Adipocyte (in vitro differentiated cells): ENCODE data around the gene MOG.
A peak's percentile ranks its signal among the peaks of the same experiment; 100 is the strongest.
"Not testable (repeated sequence)": the region's sequence is repeated elsewhere in the genome, so short reads cannot be mapped to it uniquely, and the experiment has no call there.

Experiments
- DNase-seq: peaks from one replicate; pipeline ENCODE4 v3.0.0-alpha.2; 2015; ENCODE audit warnings: low read depth
- H3K27me3 ChIP-seq: replicated peaks from 2 replicates; pipeline ENCODE4 v1.7.0; 2013; ENCODE audit warnings: mild to moderate bottlenecking, low read length, moderate library complexity; ENCODE audit not compliant: control insufficient read depth, insufficient read depth
- H3K36me3 ChIP-seq: 2 replicates; pipeline ENCODE4 v1.7.0; 2013; ENCODE audit warnings: low read length, mild to moderate bottlenecking, moderate library complexity; ENCODE audit not compliant: control insufficient read depth, insufficient read depth, severe bottlenecking
- H3K4me1 ChIP-seq: 2 replicates; pipeline ENCODE4 v1.7.0; 2013; ENCODE audit warnings: mild to moderate bottlenecking, low read length, moderate library complexity; ENCODE audit not compliant: control insufficient read depth, insufficient read depth
- H3K4me3 ChIP-seq: 2 replicates; pipeline ENCODE4 v1.7.0; 2013; ENCODE audit warnings: mild to moderate bottlenecking, low read length, moderate library complexity
- H3K9ac ChIP-seq: 2 replicates; pipeline ENCODE4 v1.7.0; 2013; ENCODE audit warnings: mild to moderate bottlenecking, low read length, moderate library complexity
- H3K9me3 ChIP-seq: 2 replicates; pipeline ENCODE4 v1.7.0; 2013; ENCODE audit warnings: mild to moderate bottlenecking, low read length, moderate library complexity; ENCODE audit not compliant: control insufficient read depth

MOG gene

DNA sequence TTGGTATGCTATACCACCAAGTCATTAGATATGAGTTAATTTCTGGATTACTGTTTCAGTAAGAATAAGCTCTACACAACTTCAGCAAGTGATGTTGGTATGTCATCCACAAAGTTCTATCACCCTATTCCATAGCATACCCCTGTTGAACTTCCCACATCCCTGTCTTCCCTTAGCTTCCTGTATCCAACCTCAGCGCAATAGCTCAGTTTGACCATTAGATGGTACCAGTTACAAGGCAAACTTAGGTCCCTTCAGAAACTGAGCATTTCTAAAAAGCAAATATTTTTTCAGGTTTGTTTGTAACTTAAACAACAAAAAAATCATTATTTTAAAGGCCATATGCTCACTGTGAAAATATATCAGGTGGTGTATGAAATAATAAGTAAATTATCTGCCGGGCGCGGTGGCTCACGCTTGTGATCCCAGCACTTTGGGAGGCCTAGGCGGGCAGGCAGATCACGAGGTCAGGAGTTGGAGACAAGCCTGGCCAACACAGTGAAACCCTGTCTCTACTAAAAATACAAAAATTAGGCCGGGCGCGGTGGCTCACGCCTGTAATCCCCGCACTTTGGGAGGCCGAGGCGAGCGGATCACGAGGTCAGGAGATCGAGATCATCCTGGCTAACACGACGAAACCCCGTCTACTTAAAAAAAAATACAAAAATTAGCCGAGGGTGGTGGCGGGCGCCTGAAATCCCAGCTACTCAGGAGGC is 8.8 kb upstream of the MOG start:
- Histone ChIP-seq H3K4me3 (no peak overlapping the region), H3K4me1 (peaks cover 4% of the 10 kb centered on the region), H3K36me3 (no peaks in the 10 kb centered on the region), H3K27me3 (no peaks in the 10 kb centered on the region), H3K9me3 (no peaks in the 10 kb centered on the region), H3K9ac (no peak overlapping the region)
- peak; percentile 72 for DNase-seq

DNA sequence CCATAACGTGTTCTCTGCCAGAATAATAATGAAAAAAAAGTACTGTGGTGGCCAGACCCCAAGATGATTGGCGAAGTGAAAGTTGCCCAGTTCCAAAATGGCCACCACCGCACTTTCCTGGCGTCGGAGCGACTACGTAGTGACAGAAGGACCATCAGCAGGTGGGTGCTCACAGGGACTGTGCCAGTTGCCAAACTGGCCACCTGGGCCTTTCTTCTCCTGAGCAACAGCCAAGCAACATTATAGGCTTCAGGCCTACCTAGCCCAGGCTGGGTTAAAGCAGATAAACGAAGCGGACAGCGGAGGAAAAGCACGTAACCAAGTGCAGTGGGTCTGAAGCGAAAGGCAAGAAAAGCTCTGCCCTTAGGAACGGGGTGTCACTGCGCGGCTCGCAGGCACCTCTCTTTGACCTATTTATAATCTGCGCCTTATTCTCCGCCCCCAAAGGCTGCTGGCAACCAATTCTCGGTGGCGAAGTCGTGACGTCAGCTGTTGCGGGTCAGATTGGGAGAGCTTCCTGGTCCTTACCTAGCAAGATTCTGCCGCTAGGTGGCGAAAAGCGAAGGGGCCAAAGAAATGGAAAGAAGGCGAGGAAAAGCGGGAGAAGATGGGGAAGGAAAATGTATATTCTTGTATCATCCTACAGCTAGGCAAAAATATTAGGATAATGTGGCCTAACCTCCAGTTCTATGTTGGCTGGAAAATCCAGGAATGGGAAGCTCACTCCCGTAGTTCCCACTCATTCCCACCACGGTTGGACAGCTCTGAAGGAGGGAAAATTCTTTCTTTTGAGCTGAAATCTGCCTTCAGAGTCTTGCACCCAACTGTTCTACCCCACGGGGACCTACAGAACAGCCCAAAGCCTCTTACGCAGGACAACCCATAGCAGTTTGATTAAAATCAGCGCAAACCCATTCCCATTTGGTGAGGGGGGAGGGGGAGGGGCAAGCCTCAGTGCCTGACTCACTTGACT is 6.9 kb upstream of the MOG start:
- H3K4me3 ChIP-seq, result peak overlapping the region; percentile 81
- peaks cover 4% of the 10 kb centered on the region for H3K4me1 ChIP-seq
- peak; percentile 100 for DNase-seq
- no peaks in the 10 kb centered on the region for H3K9me3 ChIP-seq
- peak overlapping the region; percentile 83 for H3K9ac ChIP-seq
- H3K27me3 ChIP-seq, result peaks cover 11% of the 10 kb centered on the region
- no peaks in the 10 kb centered on the region for H3K36me3 ChIP-seq

DNA sequence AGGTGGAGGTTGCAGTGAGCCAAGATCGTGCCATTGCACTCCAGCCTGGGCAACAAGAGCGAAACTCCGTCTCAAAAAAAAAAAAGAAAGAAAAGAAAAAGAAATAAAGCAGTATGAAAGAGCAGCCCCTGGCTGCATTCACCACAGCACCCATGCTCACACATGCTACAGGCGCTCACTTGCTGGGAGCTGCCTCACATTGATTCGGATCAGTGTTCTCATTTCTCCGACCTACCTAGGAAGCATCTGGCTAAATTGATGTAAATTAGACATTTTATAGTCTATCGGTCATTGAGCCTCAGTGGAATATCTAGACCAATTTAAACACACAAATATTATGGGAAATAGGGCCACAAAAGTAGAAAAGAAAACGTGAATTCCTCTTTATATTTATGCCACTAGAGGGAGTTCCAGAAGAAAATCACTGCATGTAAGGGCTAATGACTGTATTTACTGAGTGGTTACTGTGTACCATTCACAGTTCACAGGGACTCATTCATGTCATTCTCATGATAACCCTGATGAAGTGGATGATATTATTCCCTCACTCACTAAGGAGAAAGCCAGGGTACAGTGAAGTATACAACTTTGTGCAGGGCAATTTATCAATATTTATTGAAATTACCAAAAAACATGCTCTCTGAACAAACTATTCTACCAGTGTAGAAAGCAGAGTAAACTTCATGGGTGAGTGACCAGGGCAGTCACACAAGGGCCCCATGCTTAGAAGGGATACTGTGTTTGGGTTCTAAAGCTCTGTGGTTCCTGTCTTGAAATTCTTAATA is 5.3 kb upstream of the MOG start:
- Histone ChIP-seq H3K36me3 (no peaks in the 10 kb centered on the region), H3K4me3 (no peak overlapping the region), H3K4me1 (peaks cover 4% of the 10 kb centered on the region), H3K9ac (no peak overlapping the region), H3K27me3 (peaks cover 26% of the 10 kb centered on the region), H3K9me3 (no peaks in the 10 kb centered on the region)
- DNase-seq, result peak; percentile 72

- Histone ChIP-seq H3K36me3 (no peaks in the 10 kb centered on the region), H3K9ac (no peak overlapping the region), H3K9me3 (no peaks in the 10 kb centered on the region), H3K4me3 (no peak overlapping the region), H3K27me3 (peaks cover 31% of the 10 kb centered on the region), H3K4me1 (peaks cover 4% of the 10 kb centered on the region)
- DNase-seq, result no peak
These were observed 4.7 kb upstream of the MOG start for GRCh38 chr6:29652198-29652584.

GRCh38 chr6:29653452-29654038 is 3.3 kb upstream of the MOG start:
- Histone ChIP-seq H3K9me3 (no peaks in the 10 kb centered on the region), H3K4me1 (peaks cover 4% of the 10 kb centered on the region), H3K4me3 (no peak overlapping the region), H3K27me3 (peaks cover 37% of the 10 kb centered on the region), H3K9ac (no peak overlapping the region), H3K36me3 (no peaks in the 10 kb centered on the region)
- peak; percentile 90 for DNase-seq

- no peak for DNase-seq
- H3K4me3 ChIP-seq, result no peak overlapping the region
- H3K36me3 ChIP-seq, result no peaks in the 10 kb centered on the region
- no peaks in the 10 kb centered on the region for H3K4me1 ChIP-seq
- H3K9ac ChIP-seq, result no peak overlapping the region
- H3K9me3 ChIP-seq, result no peaks in the 10 kb centered on the region
- H3K27me3 ChIP-seq, result peaks cover 38% of the 10 kb centered on the region
These were observed 1.2 kb upstream of the MOG start for GRCh38 chr6:29655658-29656057.

GRCh38 chr6:29656157-29656556 is 735 bp upstream of the MOG start:
- Histone ChIP-seq H3K27me3 (peaks cover 42% of the 10 kb centered on the region), H3K9me3 (no peaks in the 10 kb centered on the region), H3K9ac (no peak overlapping the region), H3K36me3 (no peaks in the 10 kb centered on the region), H3K4me1 (no peaks in the 10 kb centered on the region), H3K4me3 (no peak overlapping the region)
- DNase-seq, result no peak

GRCh38 chr6:29661071-29661470 is 4.2 kb downstream of the MOG start:
- no peak for DNase-seq
- Histone ChIP-seq H3K9ac (no peak overlapping the region), H3K36me3 (no peaks in the 10 kb centered on the region), H3K9me3 (no peaks in the 10 kb centered on the region), H3K27me3 (peaks cover 29% of the 10 kb centered on the region), H3K4me1 (no peaks in the 10 kb centered on the region), H3K4me3 (no peak overlapping the region)

- H3K4me1 ChIP-seq, H3K9me3 ChIP-seq, H3K36me3 ChIP-seq, H3K9ac ChIP-seq, H3K4me3 ChIP-seq: not testable (repeated sequence)
- peaks cover 30% of the 10 kb centered on the region for H3K27me3 ChIP-seq
- DNase-seq, result peak; percentile 26
These were observed 4.7 kb downstream of the MOG start for GRCh38 chr6:29661502-29662141.

DNA sequence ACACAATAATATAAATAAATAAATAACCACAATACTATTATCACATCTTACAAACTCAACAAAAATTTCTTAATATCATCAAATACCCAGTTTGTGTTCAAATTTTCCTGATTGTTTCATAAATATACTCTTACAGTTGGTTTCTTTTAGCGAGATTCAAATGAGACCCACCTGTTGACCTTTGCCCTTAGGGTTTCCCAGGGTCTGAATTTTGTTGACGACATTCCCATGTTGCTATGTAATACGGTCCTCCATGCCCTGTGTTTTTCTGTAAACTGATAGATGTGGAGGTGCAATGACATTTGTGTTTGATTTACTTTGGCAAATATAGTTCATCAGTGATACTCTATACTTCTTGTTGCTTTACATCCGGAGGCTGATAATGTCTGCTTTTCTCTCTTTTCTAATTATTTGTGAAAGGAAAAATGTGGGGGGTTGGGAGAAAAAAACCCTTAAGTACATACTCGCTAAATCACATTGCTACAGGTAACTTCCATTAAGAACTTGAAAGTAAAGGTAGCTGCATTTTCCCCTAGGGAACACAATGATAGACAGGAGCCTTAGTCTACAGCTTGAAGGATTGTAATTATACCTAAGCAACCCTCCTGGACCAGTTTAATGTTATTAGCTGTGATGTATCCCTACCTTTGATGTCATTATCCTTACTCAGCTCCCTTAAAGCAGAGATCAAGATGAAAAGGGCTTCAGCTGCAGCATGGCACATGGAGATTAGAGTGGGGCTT is 6.6 kb downstream of the MOG start:
- no peaks in the 10 kb centered on the region for H3K4me1 ChIP-seq
- no peaks in the 10 kb centered on the region for H3K9me3 ChIP-seq
- no peak for DNase-seq
- no peak overlapping the region for H3K4me3 ChIP-seq
- no peaks in the 10 kb centered on the region for H3K36me3 ChIP-seq
- H3K9ac ChIP-seq, result no peak overlapping the region
- peaks cover 36% of the 10 kb centered on the region for H3K27me3 ChIP-seq
